GM18520 (cell line): Measurements from ENCODE around the gene RAB1A.

Source experiments
- ATAC-seq: cut with Tn5 transposase; IDR thresholded peaks from one replicate; pipeline ENCODE4 v1.9.1; 2021; ENCODE audit not compliant: unreplicated experiment

RAB1A gene

GRCh38 chr2:65039640-65040039 lies 90.3 kb downstream of the RAB1A start:
- no peak for ATAC-seq

- no peak for ATAC-seq
These were observed 92.7 kb downstream of the RAB1A start for GRCh38 chr2:65037178-65037577.
